Measurements from ENCODE around the gene TMEM239.
"Not testable (repeated sequence)": the region's sequence is repeated elsewhere in the genome, so short reads cannot be mapped to it uniquely, and the experiment has no call there.

Gene TMEM239

DNA sequence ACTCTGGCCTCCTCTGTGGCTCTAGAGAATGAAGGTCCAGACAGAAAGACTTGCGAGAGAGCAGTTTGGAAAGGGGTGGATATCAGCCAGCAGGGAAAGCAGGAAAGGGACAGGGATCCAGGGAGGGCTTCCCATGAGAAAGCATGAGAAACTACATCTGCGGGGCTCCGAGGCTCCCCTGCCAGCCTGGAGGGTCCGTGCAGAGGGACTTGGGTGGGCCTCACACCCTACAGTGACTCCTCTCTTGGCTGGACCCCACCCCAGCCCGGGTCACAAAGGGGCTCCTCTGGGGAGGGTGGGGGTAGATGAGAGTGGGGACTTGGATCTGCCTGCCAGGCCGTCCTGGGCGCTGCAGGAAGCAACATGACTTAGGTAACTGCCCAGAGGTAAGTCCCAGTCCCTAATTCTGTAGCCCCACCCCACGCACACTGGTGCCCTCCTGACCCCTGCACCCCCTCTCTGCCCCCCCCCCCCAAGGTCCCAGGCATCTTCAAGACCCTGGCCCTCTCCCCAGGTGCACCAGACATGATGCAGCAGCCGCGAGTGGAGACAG is at the start of gene TMEM239:
Gene TMEM239 (plus strand): TSS at position 335 of the 553 bp plus-strand sequence. CDS start 191 bp downstream, at position 526.
- H3K27ac ChIP-seq (ENCODE audit: poor library complexity, severe bottlenecking) = peak within 1 kb of the TSS; percentile 62
- TF ChIP-seq, protein P1, sequence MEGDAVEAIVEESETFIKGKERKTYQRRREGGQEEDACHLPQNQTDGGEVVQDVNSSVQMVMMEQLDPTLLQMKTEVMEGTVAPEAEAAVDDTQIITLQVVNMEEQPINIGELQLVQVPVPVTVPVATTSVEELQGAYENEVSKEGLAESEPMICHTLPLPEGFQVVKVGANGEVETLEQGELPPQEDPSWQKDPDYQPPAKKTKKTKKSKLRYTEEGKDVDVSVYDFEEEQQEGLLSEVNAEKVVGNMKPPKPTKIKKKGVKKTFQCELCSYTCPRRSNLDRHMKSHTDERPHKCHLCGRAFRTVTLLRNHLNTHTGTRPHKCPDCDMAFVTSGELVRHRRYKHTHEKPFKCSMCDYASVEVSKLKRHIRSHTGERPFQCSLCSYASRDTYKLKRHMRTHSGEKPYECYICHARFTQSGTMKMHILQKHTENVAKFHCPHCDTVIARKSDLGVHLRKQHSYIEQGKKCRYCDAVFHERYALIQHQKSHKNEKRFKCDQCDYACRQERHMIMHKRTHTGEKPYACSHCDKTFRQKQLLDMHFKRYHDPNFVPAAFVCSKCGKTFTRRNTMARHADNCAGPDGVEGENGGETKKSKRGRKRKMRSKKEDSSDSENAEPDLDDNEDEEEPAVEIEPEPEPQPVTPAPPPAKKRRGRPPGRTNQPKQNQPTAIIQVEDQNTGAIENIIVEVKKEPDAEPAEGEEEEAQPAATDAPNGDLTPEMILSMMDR (IDR thresholded peaks at IDR 0.05; ENCODE audit: poor library complexity, severe bottlenecking) = no peak
- peaks cover 8% of the 10 kb centered on the region for H3K9me3 ChIP-seq (ENCODE audit: severe bottlenecking)
- no peaks in the 10 kb centered on the region for H3K27me3 ChIP-seq (ENCODE audit: insufficient read depth, poor library complexity, severe bottlenecking)
- no peak for DNase-seq (ENCODE audit: low spot score)
- H3K4me3 ChIP-seq (ENCODE audit: severe bottlenecking) = no peak within 1 kb of the TSS
- peaks cover 13% of the 10 kb centered on the region for H3K4me1 ChIP-seq (ENCODE audit: insufficient read depth, poor library complexity, severe bottlenecking)
- H3K36me3 ChIP-seq (ENCODE audit: low read depth) = no peaks in the 10 kb centered on the region
- no peak for ATAC-seq (ENCODE audit: low read depth)

DNA sequence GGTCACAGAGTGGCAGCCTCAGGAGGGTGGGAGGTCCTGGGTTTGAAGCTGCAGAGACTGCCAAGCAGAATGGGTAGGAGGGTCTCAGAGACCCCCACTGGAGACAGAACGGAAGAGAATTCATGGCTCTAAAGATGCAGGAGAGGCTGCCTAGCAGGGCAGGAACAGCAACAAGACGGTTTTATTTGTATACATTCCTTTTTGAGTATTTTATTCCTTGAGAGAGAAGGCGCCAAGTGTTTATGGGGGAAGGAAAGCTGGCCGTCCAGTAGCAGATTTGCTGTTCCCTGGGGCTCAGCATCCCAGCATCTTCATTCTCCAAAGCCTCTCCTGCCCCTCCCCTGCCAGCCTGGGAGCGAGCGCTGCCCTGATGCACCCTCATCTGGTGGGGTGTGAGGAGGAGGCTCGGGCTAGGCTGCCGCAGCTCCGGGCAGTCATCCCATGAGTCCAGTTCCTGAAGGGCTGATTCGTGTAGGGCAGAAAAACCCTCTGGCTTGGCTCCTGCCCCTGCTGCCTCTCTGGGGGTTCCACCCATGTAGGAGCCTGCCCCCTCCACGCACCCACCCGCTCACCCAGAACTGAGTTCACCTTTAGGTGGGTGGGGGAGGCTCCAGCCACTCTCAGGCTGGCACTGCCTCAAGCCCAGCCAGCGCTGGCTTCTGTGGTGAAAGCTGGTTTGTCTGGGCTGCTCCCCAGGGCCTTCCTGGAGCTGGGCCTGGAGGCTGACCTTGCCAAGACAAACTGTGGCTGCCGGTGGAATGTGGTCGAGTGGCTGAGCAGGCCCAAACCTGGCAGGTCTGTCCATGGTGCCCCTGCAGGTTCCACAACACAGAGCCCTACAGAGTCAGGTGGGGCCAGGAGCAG is 48.2 kb upstream of the TMEM239 start:
- Histone ChIP-seq H3K4me3 (ENCODE audit: severe bottlenecking) (no peak overlapping the region), H3K27me3 (ENCODE audit: insufficient read depth, poor library complexity, severe bottlenecking) (no peaks in the 10 kb centered on the region), H3K36me3 (ENCODE audit: low read depth) (no peaks in the 10 kb centered on the region), H3K4me1 (ENCODE audit: insufficient read depth, poor library complexity, severe bottlenecking) (peaks cover 6% of the 10 kb centered on the region), H3K9me3 (ENCODE audit: severe bottlenecking) (peaks cover 2% of the 10 kb centered on the region), H3K27ac (ENCODE audit: poor library complexity, severe bottlenecking) (no peak overlapping the region)
- TF ChIP-seq, protein P1 (IDR thresholded peaks at IDR 0.05; ENCODE audit: poor library complexity, severe bottlenecking) = no peak
- DNase-seq (ENCODE audit: low spot score) (no peak), ATAC-seq (ENCODE audit: low read depth) (peak; percentile 92)

DNA sequence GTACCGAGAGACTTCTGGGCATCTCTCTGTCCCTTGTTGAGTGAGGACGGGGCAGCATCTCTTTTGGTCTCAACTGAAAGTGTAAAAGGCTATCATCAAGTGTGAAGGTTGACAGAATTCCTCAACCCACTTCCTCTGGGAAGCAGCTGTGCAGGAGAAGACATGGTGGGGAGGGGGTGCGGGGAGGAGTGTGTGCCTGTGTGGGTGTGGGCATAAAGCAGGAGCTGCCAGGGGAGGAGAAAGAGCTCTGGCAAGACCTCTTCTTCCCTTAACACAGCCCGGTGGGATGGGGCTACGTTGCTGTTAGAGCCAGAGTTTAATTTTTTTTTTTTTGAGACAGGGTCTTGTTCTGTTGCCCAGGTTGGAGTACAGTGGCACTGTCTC is 47.5 kb upstream of the TMEM239 start:
- Histone ChIP-seq H3K27me3 (ENCODE audit: insufficient read depth, poor library complexity, severe bottlenecking) (no peaks in the 10 kb centered on the region), H3K4me1 (ENCODE audit: insufficient read depth, poor library complexity, severe bottlenecking) (peaks cover 6% of the 10 kb centered on the region)

DNA sequence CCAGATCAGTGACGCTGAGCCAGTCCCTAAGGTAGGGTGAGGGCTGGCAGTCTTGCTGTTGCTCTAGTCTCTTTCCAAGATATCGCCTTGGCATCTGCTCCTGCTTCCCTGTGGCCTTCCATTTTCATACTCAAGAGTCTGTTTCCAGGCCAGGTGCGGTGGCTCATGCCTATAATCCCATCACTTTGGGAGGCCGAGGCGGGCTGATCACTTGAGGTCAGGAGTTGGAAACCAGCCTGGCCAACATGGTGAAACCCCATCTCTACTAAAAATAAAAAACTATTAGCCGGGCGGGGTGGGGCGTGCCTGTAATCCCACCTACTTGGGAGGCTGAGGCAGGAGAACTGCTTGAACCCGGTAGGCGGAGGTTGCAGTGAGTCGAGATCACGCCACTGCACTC is 46.1 kb upstream of the TMEM239 start:
- H3K9me3 ChIP-seq (ENCODE audit: severe bottlenecking); H3K27me3 ChIP-seq (ENCODE audit: insufficient read depth, poor library complexity, severe bottlenecking); ATAC-seq (ENCODE audit: low read depth); H3K4me3 ChIP-seq (ENCODE audit: severe bottlenecking); DNase-seq (ENCODE audit: low spot score); H3K36me3 ChIP-seq (ENCODE audit: low read depth); H3K27ac ChIP-seq (ENCODE audit: poor library complexity, severe bottlenecking); H3K4me1 ChIP-seq (ENCODE audit: insufficient read depth, poor library complexity, severe bottlenecking): not testable (repeated sequence)

More for the DNA sequence above, 47.5 kb upstream of the TMEM239 start:
- TF ChIP-seq, protein P1 (IDR thresholded peaks at IDR 0.05; ENCODE audit: poor library complexity, severe bottlenecking) = no peak
- Histone ChIP-seq H3K36me3 (ENCODE audit: low read depth) (no peaks in the 10 kb centered on the region), H3K4me3 (ENCODE audit: severe bottlenecking) (no peak overlapping the region), H3K27ac (ENCODE audit: poor library complexity, severe bottlenecking) (no peak overlapping the region), H3K9me3 (ENCODE audit: severe bottlenecking) (peaks cover 2% of the 10 kb centered on the region)
- no peak for ATAC-seq (ENCODE audit: low read depth)
- no peak for DNase-seq (ENCODE audit: low spot score)

DNA sequence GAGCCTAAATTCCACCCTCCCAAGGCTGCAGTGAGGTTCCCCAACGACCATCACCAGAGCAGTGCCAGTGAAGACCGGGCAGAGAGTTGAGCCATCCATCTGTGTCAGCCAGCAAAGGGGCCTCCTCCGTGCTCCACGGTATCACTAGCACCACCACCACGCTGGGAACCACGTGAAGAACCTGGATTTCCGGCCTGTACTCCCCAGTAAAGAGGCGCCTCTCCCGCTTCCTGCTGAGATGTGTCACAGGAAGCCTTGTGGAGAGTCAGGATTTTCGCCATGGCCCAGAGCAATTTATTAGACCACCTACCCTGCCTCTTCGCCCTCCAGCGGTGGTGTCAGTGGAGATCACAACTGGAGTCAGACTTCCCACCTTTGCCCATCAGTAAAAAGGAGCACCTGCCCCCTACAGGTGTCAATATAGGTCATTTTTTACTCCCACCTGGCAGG is 44.5 kb upstream of the TMEM239 start:
- Histone ChIP-seq H3K27me3 (ENCODE audit: insufficient read depth, poor library complexity, severe bottlenecking) (no peaks in the 10 kb centered on the region), H3K36me3 (ENCODE audit: low read depth) (no peaks in the 10 kb centered on the region), H3K9me3 (ENCODE audit: severe bottlenecking) (peaks cover 2% of the 10 kb centered on the region), H3K4me3 (ENCODE audit: severe bottlenecking) (no peak overlapping the region), H3K4me1 (ENCODE audit: insufficient read depth, poor library complexity, severe bottlenecking) (peaks cover 6% of the 10 kb centered on the region), H3K27ac (ENCODE audit: poor library complexity, severe bottlenecking) (no peak overlapping the region)
- DNase-seq (ENCODE audit: low spot score) (no peak), ATAC-seq (ENCODE audit: low read depth) (0 out of 3 replicates have a peak, but pooled peaks have one; percentile 10)
- TF ChIP-seq, protein P1 (IDR thresholded peaks at IDR 0.05; ENCODE audit: poor library complexity, severe bottlenecking) = no peak

Measured in RWPE2 (cell line).